ENCODE measurements around the gene RIPK1. TPM values are rescaled to one million over a fixed set of nuclear protein-coding genes. Genes with fewer than 3 reads are reported as not detected.

Gene RIPK1
- total and polyA plus RNA-seq, 9 of the 15 experiments (the other 6 are each of a cell fraction or from before 2014, with no cell fraction given) = 3.8 to 24.9 (median 17.7) TPM

DNA sequence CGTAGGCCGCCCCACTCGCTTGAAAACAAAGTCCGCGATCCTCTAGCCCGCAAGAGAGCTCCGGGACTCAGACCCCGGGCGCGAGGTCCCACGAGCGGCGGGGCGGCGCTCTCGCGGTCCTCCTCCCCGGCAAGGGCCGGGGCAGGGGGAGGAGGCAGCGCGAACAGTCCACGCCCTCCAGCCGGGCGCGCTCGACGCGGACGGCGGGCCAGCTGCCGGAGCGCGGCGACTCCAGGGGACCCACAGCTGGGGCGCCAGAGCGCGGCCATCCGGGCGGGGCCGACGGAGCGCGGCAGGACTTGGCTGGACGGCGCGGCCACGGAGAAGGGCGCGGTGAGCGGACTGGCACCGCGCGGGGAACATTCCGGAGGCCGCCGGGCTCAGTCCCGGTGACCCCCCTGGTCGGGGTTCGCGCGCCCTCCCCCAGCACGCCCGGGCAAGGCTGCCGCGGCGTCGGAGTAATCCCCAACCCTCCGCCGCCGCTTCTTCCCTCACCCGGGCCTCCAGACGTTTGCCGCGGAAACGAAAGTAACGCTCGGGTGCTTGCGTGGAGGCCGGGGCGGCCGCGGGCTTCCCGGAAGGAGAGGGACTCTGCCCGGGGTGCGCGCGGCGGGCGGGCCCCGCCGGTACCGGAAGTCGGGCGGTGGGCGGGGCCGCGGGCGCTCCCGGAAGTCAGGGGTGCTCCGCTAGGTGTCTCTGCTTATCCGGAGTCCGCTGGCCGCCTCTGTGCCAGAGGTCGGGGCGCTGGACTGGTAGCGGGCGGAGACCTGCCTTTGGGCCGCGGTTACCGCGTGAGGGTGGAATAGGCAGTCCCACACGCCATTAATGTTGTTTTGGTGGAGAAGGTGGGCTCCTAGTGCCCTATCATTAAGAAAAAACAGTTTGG, at the start of gene RIPK1 (continued):
- peak; percentile 74 for TF ChIP-seq ZBTB33 (CRISPR knock-in tag; IDR thresholded peaks at IDR 0.05)
- TF ChIP-seq POLR3G (IDR thresholded peaks at IDR 0.05; ENCODE audit: extremely low read depth, insufficient read length, insufficient replicate concordance) = no peak
- TF ChIP-seq HDAC3 (IDR thresholded peaks at IDR 0.05; ENCODE audit: borderline replicate concordance, partially characterized antibody) = no peak
- peak; percentile 32 for TF ChIP-seq KAT2B (IDR thresholded peaks at IDR 0.05; ENCODE audit: low read depth, low read length)
- TF ChIP-seq MAFG (tag; conservative IDR thresholded peaks at IDR 0.05) = no peak
- TF ChIP-seq ZNF12 (CRISPR knock-in tag; IDR thresholded peaks at IDR 0.05) = no peak
- peak; percentile 80 for TF ChIP-seq ZBTB9 (CRISPR knock-in tag; IDR thresholded peaks at IDR 0.05)
- no peak for TF ChIP-seq ZKSCAN8 (CRISPR knock-in tag; IDR thresholded peaks at IDR 0.05)
- no peak for TF ChIP-seq CHD4 (IDR thresholded peaks at IDR 0.05; ENCODE audit: insufficient read depth, insufficient replicate concordance, low read depth, low read length, poor library complexity, severe bottlenecking)
- no peak for TF ChIP-seq KDM2B (CRISPR knock-in tag; IDR thresholded peaks at IDR 0.05)
- peak; percentile 77; the same call in 1 of the 2 replicates for TF ChIP-seq PHB (CRISPR knock-in tag; IDR thresholded peaks at IDR 0.05)
- no peak for TF ChIP-seq FOXK1 (CRISPR knock-in tag; IDR thresholded peaks at IDR 0.05; ENCODE audit: borderline replicate concordance)
- TF ChIP-seq ZNF592 (IDR thresholded peaks at IDR 0.05) = peak; percentile 67
- TF ChIP-seq MTA2 (IDR thresholded peaks at IDR 0.05; ENCODE audit: low read depth) = peak; percentile 38; the same call in 1 of the 2 replicates
- TF ChIP-seq, protein P1, sequence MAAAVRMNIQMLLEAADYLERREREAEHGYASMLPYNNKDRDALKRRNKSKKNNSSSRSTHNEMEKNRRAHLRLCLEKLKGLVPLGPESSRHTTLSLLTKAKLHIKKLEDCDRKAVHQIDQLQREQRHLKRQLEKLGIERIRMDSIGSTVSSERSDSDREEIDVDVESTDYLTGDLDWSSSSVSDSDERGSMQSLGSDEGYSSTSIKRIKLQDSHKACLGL (CRISPR knock-in tag; IDR thresholded peaks at IDR 0.05; ENCODE audit: borderline replicate concordance, poor library complexity, severe bottlenecking) = no peak
- peak; percentile 95 for TF ChIP-seq SUPT5H (IDR thresholded peaks at IDR 0.05)
- 0 out of 2 replicates have a peak, but pooled peaks have one; percentile 41 for TF ChIP-seq E2F5 (CRISPR knock-in tag; IDR thresholded peaks at IDR 0.05)
- no peak for TF ChIP-seq ARID1B (IDR thresholded peaks at IDR 0.05)
